Retinal pigment epithelial cell (primary cell): ENCODE results near the gene GPC3.

Experiments
- DNase-seq: peaks from one replicate; pipeline ENCODE4 v3.0.0-alpha.2; 2010; ENCODE audit warnings: low read depth
- H3K4me3 ChIP-seq: 2 replicates; pipeline ENCODE4 v1.5.1; 2011; ENCODE audit warnings: mild to moderate bottlenecking, low read length, control low read depth, moderate library complexity
- CTCF ChIP-seq: conservative IDR thresholded peaks from 2 replicates; pipeline ENCODE4 v1.5.1; 2011; ENCODE audit warnings: low read depth, low read length, control low read depth, inconsistent platforms

GPC3 gene

GRCh38 chrX:133537142-133537541 is 448.3 kb downstream of the GPC3 start:
- TF ChIP-seq CTCF = no peak
- no peak overlapping the region for H3K4me3 ChIP-seq
- no peak for DNase-seq

GRCh38 chrX:133535066-133535465 is 450.3 kb downstream of the GPC3 start:
- H3K4me3 ChIP-seq = no peak overlapping the region
- TF ChIP-seq CTCF = no peak
- DNase-seq = no peak

- TF ChIP-seq CTCF = no peak
- H3K4me3 ChIP-seq = no peak overlapping the region
- DNase-seq = no peak
Observed at GRCh38 chrX:133534172-133534571, 451.2 kb downstream of the GPC3 start.

GRCh38 chrX:133533249-133533648 is 452.1 kb downstream of the GPC3 start:
- no peak overlapping the region for H3K4me3 ChIP-seq
- no peak for DNase-seq
- TF ChIP-seq CTCF = no peak

GRCh38 chrX:133530960-133531359 is 454.4 kb downstream of the GPC3 start:
- no peak for DNase-seq
- no peak for TF ChIP-seq CTCF
- H3K4me3 ChIP-seq = no peak overlapping the region

GRCh38 chrX:133529578-133529977 is 455.8 kb downstream of the GPC3 start:
- TF ChIP-seq CTCF = no peak
- H3K4me3 ChIP-seq = no peak overlapping the region
- DNase-seq = no peak

GRCh38 chrX:133527825-133528224 is 457.6 kb downstream of the GPC3 start:
- DNase-seq = no peak
- no peak for TF ChIP-seq CTCF
- no peak overlapping the region for H3K4me3 ChIP-seq
